Measurements from ENCODE around the gene LGR6. TPM values are rescaled to one million over a fixed set of nuclear protein-coding genes. Genes with fewer than 3 reads are reported as not detected.
A peak's percentile ranks its signal among the peaks of the same experiment; 100 is the strongest.

LGR6 gene
- total RNA-seq, 4 donors from 2014 or later: 0.15 TPM; not detected in 3

DNA sequence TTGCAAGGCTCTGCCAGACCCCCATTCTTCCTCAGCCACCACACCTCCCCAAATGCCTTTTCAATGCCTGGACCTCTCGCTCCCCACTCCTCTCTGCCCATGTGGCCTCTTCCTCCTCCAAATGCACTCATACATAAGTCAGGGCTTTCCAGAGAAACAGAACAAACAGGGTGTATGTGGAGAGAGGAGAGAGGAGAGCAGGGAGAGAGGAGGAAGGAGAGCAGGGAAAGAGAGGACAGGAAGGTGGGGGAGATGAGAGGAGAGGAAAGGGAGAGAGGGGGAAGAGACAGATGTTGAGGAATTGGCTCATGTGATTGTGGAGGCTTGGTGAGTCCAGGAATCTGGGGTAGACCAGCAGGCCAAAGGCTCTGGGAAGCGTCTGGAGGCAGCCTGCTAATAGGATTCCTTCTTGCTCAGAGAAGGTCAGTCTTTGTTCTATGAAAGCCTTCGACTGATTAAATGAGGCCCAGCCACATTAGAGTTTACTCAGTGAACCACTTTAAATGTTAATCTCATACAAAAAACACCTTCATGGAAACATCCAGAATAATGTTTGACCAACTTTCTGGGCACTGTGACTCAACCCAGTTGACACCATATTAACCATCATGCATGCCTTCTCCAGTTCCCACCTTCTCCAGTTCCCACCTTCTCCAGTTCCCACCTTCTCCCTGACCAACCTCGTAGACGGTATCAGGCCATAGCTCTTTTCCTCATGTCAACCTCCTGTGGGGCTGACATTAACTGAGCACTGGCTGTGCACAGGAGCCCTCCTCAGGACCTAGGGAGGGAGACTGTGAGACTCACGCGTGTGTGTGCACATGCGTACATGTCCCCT, 11.3 kb upstream of the LGR6 start:
- intact Hi-C loops (cut with DNase I; ENCODE audit: low total_unique reads) (no loop called here), in situ Hi-C loops (cut with MboI; ENCODE audit: low sequenced_read_pairs in 4 of 4) (loop anchor here in 3 of 4 donors (10.0 kb wide), 2 partner anchors 533 to 543 kb away; partner anchors contain the start of gene SYT2 (in 2 of the 3))
- Histone ChIP-seq H3K4me3 (no peak overlapping the region), H3K36me3 (no peaks in the 10 kb centered on the region), H3K27me3 (no peaks in the 10 kb centered on the region), H3K4me1 (no peaks in the 10 kb centered on the region), H3K27ac (no peak overlapping the region), H3K9me3 (no peaks in the 10 kb centered on the region)
- no peak for ATAC-seq
- DNase-seq: no peak
- TF ChIP-seq, protein P1, sequence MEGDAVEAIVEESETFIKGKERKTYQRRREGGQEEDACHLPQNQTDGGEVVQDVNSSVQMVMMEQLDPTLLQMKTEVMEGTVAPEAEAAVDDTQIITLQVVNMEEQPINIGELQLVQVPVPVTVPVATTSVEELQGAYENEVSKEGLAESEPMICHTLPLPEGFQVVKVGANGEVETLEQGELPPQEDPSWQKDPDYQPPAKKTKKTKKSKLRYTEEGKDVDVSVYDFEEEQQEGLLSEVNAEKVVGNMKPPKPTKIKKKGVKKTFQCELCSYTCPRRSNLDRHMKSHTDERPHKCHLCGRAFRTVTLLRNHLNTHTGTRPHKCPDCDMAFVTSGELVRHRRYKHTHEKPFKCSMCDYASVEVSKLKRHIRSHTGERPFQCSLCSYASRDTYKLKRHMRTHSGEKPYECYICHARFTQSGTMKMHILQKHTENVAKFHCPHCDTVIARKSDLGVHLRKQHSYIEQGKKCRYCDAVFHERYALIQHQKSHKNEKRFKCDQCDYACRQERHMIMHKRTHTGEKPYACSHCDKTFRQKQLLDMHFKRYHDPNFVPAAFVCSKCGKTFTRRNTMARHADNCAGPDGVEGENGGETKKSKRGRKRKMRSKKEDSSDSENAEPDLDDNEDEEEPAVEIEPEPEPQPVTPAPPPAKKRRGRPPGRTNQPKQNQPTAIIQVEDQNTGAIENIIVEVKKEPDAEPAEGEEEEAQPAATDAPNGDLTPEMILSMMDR (IDR thresholded peaks at IDR 0.05 in 4 of 5, conservative IDR thresholded peaks at IDR 0.05 in 1 of 5): no peak
- no peak for TF ChIP-seq POLR2A (IDR thresholded peaks at IDR 0.05)

DNA sequence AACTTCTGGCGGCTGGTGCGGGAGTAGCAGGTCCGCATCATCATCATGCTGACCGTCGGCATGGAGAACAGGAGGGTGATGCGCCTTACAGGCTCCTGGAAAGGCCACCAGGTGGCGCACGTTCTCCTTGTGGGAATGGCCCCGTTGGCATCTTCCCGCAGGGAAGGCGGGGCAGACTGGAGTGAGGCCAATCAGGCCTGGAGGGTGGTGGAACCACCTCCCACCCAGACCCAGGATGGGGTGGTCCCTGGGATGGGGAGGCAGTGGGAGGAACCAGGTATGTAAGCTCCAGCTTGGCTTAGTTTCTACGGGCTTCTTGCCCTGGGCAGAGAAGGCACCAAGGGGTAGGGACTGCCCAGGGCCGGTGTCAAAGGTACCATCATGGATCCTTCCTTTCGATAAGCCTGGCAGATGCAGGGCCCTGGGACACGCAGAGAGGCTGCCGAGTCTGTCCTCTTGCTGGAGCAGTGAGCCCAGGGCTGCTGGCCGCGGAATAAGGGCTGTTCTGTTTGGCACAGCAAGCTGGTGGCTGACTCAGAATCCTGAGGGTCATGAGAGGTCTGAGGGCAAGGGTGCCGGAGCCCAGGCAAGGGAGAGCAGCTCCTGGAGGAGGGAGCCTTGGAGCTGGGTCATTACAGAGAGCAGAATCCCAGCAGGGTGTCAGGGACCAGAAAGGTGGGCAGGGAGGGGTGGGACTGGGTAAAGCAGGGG, 8.7 kb upstream of the LGR6 start:
- Histone ChIP-seq H3K4me1 (no peaks in the 10 kb centered on the region), H3K36me3 (no peaks in the 10 kb centered on the region), H3K9me3 (no peaks in the 10 kb centered on the region), H3K27ac (no peak overlapping the region), H3K27me3 (no peaks in the 10 kb centered on the region), H3K4me3 (no peak overlapping the region)
- intact Hi-C loops (cut with DNase I; ENCODE audit: low total_unique reads) (no loop called here), in situ Hi-C loops (cut with MboI; ENCODE audit: low sequenced_read_pairs in 4 of 4) (loop anchor here in 3 of 4 donors (10.0 kb wide), 2 partner anchors 530 to 540 kb away; partner anchors contain the start of gene SYT2 (in 2 of the 3))
- TF ChIP-seq POLR2A (IDR thresholded peaks at IDR 0.05): no peak
- TF ChIP-seq, protein P1 (IDR thresholded peaks at IDR 0.05 in 4 of 5, conservative IDR thresholded peaks at IDR 0.05 in 1 of 5): peak; percentile 25 to 90 (median 68)
- peak; percentile 35 to 62 for DNase-seq
- peak; percentile 66 to 68 for ATAC-seq

DNA sequence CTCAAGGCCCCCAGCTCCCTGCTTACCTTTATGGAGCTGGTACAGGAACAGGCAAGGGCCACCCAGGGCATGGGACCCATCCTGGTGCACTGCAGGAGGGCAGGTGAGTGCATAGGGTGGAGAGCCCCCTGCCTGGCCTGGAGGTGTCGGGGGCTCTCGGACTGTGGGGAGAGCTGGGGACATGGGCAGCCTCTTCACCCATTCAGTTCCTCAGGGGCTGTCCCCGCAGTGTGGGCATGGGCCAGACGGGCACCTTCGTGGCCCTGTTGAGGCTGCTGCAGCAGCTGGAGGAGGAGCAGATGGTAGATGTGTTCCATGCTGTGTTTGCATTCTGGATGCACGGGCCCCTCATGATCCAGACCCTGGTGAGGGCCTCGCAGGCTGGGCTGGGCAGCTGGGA, 7.3 kb upstream of the LGR6 start:
- H3K27me3 ChIP-seq: no peaks in the 10 kb centered on the region
- H3K9me3 ChIP-seq: no peaks in the 10 kb centered on the region
- no peak for TF ChIP-seq POLR2A (IDR thresholded peaks at IDR 0.05)
- TF ChIP-seq, protein P1 (IDR thresholded peaks at IDR 0.05 in 4 of 5, conservative IDR thresholded peaks at IDR 0.05 in 1 of 5): no peak
- no peak for DNase-seq
- ATAC-seq: no peak
- no peaks in the 10 kb centered on the region for H3K4me1 ChIP-seq
- in situ Hi-C loops (cut with MboI; ENCODE audit: low sequenced_read_pairs in 4 of 4): loop anchor here in 3 of 4 donors (10.0 kb wide), 2 partner anchors 528 to 538 kb away; partner anchors contain the start of gene SYT2 (in 2 of the 3)
- no peaks in the 10 kb centered on the region for H3K36me3 ChIP-seq
- no peak overlapping the region for H3K4me3 ChIP-seq
- intact Hi-C loops (cut with DNase I; ENCODE audit: low total_unique reads): no loop called here
- no peak overlapping the region for H3K27ac ChIP-seq

DNA sequence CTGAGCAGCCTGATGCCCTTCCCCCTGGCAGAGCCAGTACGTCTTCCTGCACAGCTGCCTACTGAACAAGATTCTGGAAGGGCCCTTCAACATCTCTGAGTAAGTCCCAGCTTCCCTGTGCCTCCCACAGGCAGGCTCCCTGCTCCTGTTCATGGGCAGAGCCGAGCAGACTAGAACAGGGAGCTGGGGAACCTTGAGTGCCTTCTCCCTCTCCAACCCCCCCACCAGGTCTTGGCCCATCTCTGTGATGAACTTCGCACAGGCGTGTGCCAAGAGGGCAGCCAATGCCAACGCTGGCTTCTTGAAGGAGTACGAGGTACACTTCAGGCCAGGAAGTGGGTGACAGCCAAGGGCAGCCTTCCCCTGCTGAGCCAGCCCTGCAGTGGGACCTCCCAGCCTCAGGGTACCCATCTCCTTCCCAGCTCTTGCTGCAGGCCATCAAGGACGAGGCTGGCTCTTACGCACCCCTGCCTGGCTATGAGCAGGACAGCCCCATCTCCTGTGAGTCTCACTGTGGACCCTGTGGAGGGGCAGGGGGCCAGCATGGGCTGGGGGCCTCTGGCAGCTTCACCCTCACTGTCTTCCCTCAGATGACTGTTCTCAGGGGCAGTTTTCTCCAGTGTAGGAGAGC, 6.4 kb upstream of the LGR6 start:
- no peaks in the 10 kb centered on the region for H3K36me3 ChIP-seq
- no peaks in the 10 kb centered on the region for H3K4me1 ChIP-seq
- in situ Hi-C loops (cut with MboI; ENCODE audit: low sequenced_read_pairs in 4 of 4) (loop anchor here in 3 of 4 donors (10.0 kb wide), 2 partner anchors 528 to 538 kb away; partner anchors contain the start of gene SYT2 (in 2 of the 3)), intact Hi-C loops (cut with DNase I; ENCODE audit: low total_unique reads) (no loop called here)
- no peak overlapping the region for H3K4me3 ChIP-seq
- DNase-seq (no peak), ATAC-seq (no peak)
- no peak for TF ChIP-seq POLR2A (IDR thresholded peaks at IDR 0.05)
- TF ChIP-seq, protein P1 (IDR thresholded peaks at IDR 0.05 in 4 of 5, conservative IDR thresholded peaks at IDR 0.05 in 1 of 5): no peak
- H3K27me3 ChIP-seq: no peaks in the 10 kb centered on the region
- H3K27ac ChIP-seq: no peak overlapping the region
- H3K9me3 ChIP-seq: no peaks in the 10 kb centered on the region
